GM20431 (cell line): Measurements from ENCODE around the gene FUNDC2.

Experiments used
- in situ Hi-C: fragments of 300-500 bp; cut with MseI, MboI; formaldehyde crosslinking; loops from one replicate; pipeline ENCODE4 v1.15.0; 2020; ENCODE audit warnings: low sequenced_read_pairs; ENCODE audit not compliant: unreplicated experiment

The FUNDC2 gene

GRCh38 chrX:155022585-155022984 is 4.1 kb upstream of the FUNDC2 start, which contains the start of gene F8:
Gene F8 (minus strand): TSS chrX:155022723. CDS start chrX:155022552, 171 bp downstream.
- in situ Hi-C loops = no loop called here

GRCh38 chrX:155023907-155024833 is 2.5 kb upstream of the FUNDC2 start:
- in situ Hi-C loops = no loop called here

GRCh38 chrX:155026420-155026726 is 271 bp upstream of the FUNDC2 start:
- in situ Hi-C loops = no loop called here

- in situ Hi-C loops = no loop called here
Measured at GRCh38 chrX:155027509-155028066, 944 bp downstream of the FUNDC2 start.

GRCh38 chrX:155028129-155028528 is 1.5 kb downstream of the FUNDC2 start:
- in situ Hi-C loops = no loop called here

- in situ Hi-C loops = no loop called here
Measured at GRCh38 chrX:155028877-155029291, 2.2 kb downstream of the FUNDC2 start.

- in situ Hi-C loops = no loop called here
Measured at GRCh38 chrX:155031657-155032056, 5.0 kb downstream of the FUNDC2 start.

GRCh38 chrX:155035688-155036087 is 9.0 kb downstream of the FUNDC2 start:
- in situ Hi-C loops = no loop called here

- in situ Hi-C loops = no loop called here
Measured at GRCh38 chrX:155046129-155046810, 19.6 kb downstream of the FUNDC2 start.

GRCh38 chrX:155046811-155047528 is 20.3 kb downstream of the FUNDC2 start:
- in situ Hi-C loops = no loop called here

- in situ Hi-C loops = no loop called here
Measured at GRCh38 chrX:155048977-155049619, 22.5 kb downstream of the FUNDC2 start.

- in situ Hi-C loops = no loop called here
Measured at GRCh38 chrX:155052738-155053498, 26.3 kb downstream of the FUNDC2 start.

- in situ Hi-C loops = no loop called here
Measured at GRCh38 chrX:155053656-155054055, 27.0 kb downstream of the FUNDC2 start.

GRCh38 chrX:155054255-155054654 is 27.6 kb downstream of the FUNDC2 start:
- in situ Hi-C loops = no loop called here

GRCh38 chrX:155055494-155055893 is 28.9 kb downstream of the FUNDC2 start:
- in situ Hi-C loops = no loop called here

GRCh38 chrX:155056471-155056870 is 29.8 kb downstream of the FUNDC2 start:
- in situ Hi-C loops = no loop called here

- in situ Hi-C loops = no loop called here
Measured at GRCh38 chrX:155056877-155057792, 30.5 kb downstream of the FUNDC2 start.

- in situ Hi-C loops = no loop called here
Measured at GRCh38 chrX:155061760-155062159, 35.1 kb downstream of the FUNDC2 start.
